COR-L47 (cell line): ENCODE data around the gene SUPV3L1.
"Not testable (repeated sequence)": the region's sequence is repeated elsewhere in the genome, so short reads cannot be mapped to it uniquely, and the experiment has no call there.

ENCODE experiments used
- DNase-seq: peaks from one replicate; lab custom pipeline; 2025; lab: John Stamatoyannopoulos, UW

Gene SUPV3L1

DNA sequence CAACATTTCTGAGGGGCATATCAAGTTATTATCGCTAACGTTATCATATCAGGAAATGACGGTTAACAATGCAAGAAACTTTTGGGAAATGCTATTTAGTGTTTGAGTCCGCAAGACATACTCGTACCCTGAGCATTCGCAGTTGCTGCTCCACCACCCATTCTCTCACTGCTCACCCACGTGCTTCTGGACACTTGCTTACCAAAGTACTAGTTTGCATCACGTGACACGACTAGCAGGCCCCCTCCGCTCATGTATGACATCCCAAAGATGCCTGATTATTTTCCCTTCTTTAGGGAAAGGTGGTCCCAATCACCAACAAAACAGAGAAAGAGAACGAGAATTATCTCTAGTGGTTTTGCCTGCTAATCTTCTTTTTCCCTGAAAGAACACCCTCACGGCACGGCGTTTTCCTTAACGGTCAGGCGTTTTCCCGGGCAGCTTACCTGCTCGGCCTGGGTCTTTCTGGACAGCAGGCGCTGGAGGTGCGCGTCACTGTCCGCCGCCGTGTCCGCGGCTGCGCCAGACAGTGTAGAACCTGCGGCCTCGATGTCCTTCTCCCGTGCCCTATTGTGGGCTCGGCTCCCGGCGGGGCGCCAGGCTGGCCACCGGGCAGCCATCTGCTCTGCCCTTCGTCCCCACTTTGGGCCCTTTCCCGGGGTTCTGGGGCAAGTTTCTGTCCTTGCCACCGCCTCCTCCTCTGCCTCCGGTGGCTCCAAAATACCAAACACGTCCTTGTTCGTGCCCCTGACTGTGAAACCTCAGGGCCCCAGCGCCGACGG, at the start of gene SUPV3L1:
TSS of gene SUPV3L1 (plus strand) at position 492 of the 782 bp plus-strand sequence. CDS start at position 550, 58 bp downstream.
- peak; percentile 91 for DNase-seq

DNA sequence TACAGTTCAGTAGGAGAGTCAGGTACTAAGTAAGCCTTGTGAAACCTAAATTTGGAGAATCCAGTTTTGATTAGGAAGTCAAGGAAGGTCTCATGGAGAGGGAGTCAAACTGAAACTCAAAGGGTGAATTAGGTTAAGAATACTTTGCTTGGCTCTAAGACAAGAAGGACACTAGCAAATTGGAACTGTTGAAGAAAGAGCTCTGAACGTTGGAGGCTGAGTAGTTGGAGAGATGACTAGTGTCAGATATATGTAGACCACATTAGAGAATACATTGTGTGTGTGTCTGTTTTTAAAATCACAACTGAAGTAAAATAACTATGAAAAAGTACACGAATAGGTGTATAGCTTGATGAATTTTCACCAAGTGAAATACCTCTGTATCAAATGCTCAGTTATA, 49.8 kb upstream of the SUPV3L1 start:
- DNase-seq: no peak

DNA sequence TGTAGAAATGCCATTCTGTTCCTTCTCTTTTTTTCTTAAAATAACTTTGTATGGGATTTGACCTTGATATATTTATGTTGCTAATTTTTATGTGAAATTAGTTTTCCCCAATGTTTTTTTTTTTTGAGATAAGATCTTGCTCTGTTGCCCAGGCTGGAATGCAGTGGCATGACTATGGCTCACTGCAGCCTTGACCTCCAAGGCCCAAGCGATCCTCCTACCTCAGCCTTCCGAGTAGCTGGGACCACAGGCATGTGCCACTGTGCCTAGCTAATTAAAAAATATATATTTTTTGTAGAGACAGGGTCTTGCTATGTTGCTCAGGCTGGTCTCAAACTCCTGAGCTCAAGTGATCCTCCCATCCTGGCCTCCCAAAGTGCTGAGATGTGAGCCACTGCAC, 40.1 kb upstream of the SUPV3L1 start:
- DNase-seq: no peak

DNA sequence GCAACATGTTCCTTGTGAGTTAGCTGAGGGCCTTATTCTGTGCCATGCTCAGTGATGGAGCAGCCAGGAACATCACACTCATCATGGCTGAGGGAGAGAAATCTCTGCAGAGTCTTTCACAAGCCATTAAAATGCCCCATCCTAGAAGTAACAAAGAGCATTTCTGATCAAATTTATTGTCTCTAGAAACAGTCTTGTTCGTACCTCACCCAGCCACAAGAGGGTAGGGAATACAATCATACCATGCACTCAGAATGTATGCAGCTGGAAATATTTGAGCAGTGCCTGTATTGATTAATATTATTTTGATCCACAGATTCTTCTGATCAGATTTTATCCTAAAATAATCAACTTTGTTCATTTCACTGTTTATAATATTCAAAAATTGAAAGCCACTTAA, 38.7 kb upstream of the SUPV3L1 start:
- DNase-seq: no peak

DNA sequence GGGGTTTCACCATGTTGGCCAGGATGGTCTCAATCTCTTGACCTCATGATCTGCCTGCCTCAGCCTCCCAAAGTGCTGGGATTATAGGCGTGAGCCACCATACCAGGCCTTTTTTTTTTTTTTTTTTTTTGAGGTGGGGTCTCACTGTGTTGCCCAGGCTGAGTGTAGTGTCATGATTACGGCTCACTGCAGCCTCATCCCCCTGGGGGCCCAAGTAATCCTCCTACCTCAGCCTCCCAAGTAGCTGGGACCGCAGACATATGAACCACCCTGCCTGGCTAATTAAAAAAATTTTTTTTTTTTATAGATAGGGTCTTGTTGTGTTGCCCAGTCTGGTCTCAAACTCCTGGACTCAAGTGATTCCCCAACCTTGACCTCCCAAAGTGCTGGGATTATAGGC, 38.0 kb upstream of the SUPV3L1 start:
- DNase-seq: not testable (repeated sequence)

DNA sequence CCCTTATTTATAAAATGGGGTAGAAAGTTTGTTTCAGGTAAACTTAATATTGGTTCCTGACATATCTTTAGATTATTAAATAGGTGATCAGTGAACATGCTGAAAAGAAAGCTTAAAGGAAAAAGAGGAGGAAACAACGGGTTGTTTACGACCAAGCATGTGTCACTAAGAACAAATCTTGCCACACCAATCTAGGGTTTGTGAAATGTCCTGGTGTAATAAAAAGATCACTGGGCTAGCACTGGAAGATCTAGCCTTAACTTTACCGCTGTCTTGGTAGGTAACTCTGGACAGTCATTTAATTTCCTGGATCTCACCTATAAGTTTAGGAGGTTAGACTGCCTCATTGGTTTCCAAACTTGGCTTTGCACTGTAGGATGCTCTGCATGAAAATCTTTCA, 37.1 kb upstream of the SUPV3L1 start:
- DNase-seq: no peak

DNA sequence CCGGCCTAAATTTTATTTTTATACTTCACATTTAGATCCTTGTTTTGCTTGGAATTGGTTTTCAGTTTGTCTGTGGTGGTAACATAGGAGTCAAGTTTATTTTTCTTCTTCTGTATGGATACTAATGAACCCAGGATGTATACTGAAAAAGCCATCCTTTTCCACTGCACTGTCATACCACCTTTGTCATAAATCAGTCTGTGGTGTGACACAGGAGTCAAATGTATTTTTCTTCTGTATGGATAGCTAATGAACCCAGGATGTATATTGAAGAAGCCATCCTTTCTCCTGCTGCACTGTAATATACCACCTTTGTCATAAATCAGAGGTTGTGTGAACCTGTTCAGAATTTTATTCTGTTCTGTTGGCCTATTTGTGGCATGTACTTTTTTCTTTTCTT, 34.7 kb upstream of the SUPV3L1 start:
- DNase-seq: no peak

DNA sequence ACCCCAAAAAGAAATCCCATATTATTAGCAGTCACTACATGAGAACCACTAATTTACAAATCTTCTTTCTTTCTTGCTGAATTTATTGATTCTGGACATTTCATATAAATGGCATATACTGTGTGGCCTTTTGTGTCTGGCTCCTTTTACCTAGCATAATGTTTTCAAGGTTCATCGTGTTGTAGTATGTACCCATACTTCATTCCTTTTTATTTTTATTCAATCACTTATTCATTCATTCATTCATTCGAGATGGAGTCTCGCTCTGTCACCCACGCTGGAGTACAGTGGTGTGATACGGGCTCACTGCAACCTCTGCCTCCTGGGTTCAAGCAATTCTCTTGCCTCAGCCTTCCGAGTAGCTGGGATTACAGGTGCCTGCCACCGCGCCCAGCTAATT, 34.2 kb upstream of the SUPV3L1 start:
- DNase-seq: no peak

DNA sequence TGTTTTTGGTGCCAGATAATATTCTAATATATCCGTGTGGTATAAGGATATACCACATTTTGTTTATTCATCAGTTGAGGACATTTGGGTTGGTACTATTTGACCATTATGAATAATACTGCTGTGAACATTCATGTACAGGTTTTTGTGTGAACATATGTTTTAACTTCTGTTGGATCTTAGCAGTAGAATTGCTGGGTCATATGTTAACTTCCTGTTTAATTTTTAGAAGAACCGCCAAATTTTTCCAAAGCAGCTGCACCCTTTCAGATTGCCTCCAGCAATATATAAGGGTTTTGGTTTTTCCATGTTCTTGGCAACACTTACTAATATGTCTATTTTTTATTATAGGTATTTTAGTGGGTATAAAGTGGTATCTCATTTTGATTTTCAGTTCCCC, 33.3 kb upstream of the SUPV3L1 start:
- no peak for DNase-seq

DNA sequence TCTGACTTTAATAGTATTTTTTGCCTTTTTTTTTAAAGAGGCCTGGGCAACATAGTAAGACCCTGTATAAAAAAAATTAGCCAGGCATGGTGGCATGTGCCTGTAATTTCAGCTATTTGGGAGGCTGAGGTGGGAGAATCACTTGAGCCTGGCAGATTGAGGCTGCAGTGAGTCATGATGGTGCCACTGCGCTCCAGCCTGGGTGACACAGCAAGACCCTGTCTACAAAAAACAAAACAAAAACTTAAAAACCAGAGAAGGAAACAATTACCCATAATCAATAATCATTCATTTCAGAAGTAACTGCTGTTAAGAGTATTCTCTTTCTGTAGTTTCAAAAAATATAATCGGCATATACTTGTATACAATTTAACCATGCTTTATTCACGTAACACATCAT, 28.1 kb upstream of the SUPV3L1 start:
- no peak for DNase-seq

DNA sequence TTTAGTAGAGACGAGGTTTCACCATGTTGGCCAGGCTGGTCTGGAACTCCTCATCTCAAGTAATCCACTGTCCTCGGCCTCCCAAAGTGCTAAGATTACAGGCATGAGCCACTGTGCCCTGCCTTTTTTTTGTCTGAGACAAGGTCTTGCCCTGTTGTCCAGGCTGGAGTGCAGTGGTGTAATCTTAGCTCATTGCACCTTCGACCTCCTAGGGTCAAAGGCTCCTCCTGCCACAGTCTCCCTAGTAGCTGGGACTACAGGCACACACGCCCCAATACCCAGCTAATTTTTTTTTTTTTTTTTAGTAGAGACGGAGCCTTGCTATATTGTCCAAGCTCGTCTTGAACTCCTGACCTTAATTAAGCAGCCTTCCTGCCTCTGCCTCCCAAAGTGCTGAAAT, 26.8 kb upstream of the SUPV3L1 start:
- DNase-seq: no peak

DNA sequence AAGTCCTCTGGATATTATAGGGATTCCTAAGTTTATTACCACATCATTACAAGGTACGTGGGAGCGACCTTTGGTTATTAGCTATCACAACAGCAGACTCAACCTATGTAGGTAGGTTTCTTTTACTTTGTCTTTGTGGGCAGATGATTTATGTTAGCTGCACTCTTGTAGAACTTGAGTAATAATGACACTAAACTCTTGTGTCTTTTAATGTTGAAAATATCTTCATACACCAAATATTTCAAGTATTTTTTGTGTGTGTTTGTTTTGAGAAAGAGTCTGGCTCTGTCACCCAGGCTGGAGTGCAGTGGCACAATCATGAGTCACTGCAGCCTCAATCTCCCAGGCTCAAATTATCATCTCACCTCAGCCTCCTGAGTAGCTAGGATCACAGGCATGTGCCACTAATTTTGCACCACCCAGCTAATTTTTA, 19.2 kb upstream of the SUPV3L1 start:
- DNase-seq: no peak

DNA sequence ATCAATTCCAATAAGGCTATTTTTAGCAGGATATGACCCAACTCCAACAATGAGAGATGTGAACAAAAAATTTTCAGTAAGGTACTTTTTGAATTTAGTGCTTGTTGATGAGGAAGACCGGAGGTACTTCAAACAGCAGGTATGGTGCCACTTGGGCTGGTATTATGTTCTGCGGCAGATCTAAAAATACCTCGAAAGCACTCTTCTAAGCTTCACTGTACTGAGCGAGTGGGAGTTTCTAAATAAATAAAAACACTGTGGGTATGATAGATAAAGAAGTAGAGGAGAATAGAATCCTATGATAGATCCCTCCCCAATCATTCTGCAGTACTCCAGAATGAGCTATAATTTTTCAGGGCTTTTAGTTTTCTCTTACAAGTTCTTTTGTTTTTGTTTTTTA, 11.5 kb upstream of the SUPV3L1 start:
- no peak for DNase-seq

DNA sequence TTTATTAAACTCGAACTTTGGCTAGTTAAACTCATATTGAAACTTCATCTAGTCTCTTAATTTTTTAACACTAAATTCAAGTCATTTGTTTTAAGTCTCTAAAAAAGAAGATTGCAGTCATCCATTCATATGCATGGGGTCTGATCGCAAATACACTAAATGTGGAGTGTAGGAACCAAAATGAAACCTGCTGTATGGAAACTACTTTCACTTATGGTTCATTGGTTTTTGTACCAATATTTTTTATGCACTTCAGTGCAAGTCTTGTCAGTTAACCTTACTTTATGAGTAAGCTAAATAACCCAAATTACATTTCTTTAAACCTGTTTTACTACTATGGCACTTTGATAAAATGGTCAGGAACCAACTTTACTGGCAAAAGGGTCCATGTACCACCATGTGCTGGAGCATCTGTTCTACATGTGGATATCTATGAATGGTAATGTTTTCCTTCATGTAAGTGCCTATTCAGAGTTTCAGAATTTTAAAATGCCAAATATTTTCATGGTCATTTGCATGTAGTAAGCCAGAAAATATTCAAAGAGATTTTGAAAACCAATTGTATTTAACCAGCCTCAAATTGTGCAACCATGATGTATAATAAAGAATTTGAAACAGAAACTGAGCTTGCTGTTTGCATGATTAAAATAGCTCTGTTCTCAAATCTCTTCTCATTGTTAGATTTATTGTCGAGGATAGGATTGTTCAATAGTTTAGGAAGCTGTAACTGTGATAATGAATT, 7.6 kb upstream of the SUPV3L1 start:
- no peak for DNase-seq

DNA sequence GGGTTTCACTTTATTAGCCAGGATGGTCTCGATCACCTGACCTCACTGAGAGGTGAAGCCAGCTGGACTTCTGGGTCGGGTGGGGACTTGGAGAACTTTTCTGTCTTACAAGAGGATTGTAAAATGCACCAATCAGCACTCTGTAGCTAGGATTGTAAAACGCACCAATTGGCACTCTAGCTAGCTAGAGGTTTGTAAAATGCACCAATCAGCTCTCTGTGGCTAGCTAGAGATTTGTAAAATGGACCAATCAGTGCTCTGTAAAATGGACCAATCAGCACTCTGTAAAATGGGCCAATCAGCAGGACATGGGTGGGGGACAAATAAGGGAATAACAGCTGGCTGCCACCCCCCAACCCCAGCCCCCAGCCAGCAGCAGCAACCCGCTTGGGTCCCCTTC, 4.7 kb upstream of the SUPV3L1 start:
- DNase-seq: not testable (repeated sequence)

DNA sequence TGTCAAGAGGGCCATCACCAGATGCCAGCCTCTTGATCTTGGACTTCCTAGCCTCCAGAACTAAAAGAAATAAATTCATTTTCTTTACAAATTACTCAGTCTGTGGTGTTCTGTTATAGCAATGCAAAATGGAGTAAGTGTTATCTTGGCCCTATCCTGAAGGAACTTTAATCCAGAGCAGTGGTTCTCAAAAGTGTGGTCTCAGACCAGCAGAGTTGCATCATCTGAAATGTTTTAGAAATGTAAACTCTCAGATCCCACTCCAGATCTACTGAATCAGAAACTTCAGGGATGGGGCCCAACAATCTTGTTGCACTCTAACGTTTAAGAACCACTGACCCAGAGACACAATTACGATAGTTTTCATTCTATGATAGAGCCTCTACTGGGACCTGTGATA, 3.2 kb upstream of the SUPV3L1 start:
- DNase-seq: no peak

DNA sequence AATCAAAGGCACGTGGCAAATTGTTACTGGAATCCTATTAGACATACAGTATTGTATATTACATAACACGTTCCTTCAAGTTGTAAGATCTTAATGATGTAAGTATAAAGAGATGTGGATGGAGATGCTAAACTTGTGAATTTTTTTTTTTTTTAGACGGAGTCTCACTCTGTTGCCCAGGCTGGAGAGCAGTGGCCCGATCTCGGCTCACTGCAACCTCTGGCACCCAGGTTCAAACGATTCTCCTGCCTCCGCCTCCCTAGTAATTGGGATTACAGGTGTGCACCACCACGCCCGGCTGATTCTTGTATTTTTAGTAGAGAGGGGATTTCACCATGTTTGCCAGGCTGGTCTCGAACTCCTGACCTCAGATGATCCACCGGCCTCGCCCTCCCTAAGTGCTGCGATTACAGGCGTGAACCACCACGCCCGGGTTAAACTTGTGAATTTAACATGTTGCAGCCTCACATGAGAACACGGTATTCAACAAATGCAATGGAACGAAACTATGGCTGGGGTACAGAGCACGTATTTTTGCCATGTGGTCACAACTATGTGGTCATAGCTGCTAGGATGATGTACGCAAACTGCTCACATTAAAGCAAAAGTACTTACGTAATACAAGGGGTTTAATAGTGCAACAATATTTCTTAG, 818 bp upstream of the SUPV3L1 start:
- DNase-seq: no peak

DNA sequence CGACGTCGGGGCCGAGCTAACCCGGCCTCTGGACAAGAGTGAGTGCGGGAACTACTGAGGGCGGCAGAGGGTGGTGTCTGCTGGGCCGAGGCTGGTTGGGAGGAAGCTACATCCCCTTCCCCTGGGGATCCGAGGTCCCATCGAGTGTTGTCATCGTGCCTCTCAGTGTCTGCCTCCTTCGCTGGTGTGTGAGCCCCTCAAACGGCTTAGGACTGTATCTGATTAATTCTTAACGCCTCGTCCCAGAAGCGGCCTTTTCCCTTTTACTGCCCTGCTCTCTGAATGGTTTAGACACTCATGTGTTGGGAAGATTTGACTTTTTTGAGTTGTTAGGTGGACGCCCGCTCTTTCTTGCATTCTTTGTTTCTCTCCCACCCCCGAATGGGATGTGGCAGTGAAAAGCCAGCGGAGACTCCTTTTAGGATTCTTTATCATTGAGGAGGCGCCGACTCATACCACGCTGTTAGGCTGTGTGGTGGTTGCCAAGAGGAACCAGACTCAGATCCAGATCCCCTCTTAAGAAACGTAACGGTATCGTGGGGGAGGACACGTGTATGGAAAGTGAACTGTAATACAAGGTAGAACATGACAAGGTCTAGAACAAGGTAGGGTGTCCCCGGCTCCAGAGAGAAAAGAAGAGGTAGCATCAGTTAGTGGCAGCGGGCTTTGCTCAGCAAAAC, 631 bp downstream of the SUPV3L1 start:
- DNase-seq: no peak

DNA sequence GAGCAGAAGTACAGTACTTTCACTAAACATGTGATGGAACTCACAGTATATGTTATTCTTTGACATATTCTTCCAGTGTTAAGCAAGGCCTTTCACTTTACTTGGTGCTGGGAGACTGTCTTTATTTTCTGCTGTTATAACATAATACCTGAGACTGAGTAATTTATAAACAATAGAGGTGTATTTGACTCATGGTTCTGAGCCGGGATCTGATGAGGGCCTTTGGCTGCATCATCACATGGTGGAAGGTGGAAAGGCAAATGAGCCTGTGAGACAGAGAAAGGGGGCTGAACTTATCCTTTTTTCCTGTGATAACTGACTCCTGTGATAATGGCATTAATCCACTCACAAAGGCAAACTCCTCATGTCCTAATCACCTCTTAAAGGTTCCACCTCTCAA, 1.4 kb downstream of the SUPV3L1 start:
- no peak for DNase-seq

DNA sequence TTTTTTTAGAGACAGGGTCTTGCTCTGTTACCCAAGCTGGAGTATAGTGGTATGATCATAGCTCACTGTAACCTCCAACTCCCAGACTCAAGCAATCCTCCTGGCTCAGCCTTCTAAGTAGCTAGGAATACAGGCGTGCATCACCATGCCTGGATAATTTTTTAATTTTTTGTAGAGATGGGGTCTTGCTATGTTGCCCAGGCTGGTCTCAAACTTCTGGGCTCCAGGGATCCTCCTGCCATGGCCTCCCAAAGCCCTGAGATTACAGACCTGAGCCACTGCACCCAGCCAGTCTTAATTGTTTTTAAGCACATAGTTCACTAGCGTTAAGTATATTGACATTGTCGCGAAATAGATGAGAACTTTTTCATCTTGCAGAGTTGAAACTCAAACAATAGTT, 2.0 kb downstream of the SUPV3L1 start:
- no peak for DNase-seq

DNA sequence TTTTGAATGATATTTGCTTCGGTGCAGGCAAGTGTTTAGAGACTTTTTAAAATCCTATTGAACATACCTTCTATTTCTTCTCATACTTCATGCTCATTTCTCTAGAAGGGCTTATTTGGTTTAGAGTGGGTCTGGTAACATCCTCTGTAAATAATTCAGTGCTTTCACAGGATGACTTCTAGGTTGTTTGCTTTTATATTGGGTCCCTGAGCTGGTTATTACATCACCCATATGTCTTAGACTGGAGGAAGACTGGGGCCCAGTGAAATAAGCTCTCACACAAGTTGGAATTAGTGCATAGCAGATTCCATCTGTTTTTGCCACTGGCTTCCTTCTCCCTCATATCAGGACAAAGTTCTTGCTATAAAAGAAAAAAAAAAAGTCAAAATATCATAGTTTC, 6.5 kb downstream of the SUPV3L1 start:
- DNase-seq: no peak

DNA sequence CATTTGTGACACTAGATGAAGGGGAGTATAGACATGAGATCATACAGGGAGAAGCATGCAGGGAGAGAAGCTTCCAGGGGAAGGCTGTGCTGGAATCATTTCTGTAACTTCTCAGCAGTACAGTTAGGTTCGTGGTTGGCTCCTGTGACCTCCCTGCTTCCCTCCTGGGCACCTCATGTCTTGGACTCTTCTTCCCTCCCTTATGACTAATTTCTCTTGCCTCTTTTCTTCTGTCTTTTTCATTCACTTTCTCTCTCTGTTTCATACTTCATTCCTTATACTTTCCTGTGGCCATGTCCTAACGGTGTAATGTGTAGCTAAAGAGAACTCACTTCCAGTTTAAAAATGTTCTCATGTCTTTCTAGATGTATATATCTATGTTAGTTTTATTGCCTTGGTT, 21.0 kb downstream of the SUPV3L1 start:
- DNase-seq: no peak

DNA sequence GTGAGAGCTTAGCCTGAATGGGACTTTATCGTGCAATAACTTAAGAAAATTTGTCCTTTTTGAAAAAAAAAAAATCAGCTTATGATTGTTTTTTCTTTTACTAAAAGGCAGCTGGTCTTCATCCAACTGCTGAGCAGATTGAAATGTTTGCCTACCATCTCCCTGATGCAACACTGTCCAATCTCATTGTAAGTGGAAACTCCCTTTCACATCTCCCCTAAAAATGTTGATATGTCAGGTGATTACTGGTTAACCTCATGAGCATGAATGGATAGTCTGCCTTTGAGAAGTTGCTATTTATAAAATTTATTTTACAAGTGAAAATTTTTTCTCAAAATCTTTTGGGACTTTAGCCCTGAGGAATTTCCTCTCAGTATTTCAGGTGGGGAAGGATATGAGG, 22.3 kb downstream of the SUPV3L1 start:
- no peak for DNase-seq
